ENCODE data around the gene CORO2B.

CORO2B gene

GRCh38 chr15:68626283-68626682, 47.5 kb downstream of the CORO2B start:
- no peak for DNase-seq (ENCODE audit: low read depth in 3 of 3)

- no peak for DNase-seq (ENCODE audit: low read depth in 3 of 3)
Measured at GRCh38 chr15:68626739-68627138, 47.9 kb downstream of the CORO2B start.

DNA sequence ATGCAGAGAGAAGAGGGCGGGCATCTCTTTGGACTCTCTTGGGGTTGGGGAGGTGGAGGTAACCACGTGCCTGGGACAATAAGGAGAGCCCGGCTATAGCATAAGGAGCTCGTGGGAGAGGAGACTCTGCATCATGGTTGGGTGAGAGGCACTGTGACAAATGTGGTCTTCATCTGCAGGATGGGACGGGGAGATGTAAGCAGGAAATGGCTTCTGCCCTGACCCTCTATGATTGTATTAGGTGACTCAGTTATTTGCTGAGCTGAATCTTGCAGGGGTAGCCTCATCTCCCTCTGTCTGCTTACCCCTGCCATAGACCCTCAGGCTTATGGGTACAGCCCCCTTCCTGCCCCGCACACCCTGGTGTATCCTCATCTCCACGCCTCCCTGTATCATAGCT, 48.7 kb downstream of the CORO2B start:
- DNase-seq (ENCODE audit: low read depth in 3 of 3) = no peak

- DNase-seq (ENCODE audit: low read depth in 3 of 3) = no peak
Measured at GRCh38 chr15:68627995-68628394, 49.2 kb downstream of the CORO2B start.

DNA sequence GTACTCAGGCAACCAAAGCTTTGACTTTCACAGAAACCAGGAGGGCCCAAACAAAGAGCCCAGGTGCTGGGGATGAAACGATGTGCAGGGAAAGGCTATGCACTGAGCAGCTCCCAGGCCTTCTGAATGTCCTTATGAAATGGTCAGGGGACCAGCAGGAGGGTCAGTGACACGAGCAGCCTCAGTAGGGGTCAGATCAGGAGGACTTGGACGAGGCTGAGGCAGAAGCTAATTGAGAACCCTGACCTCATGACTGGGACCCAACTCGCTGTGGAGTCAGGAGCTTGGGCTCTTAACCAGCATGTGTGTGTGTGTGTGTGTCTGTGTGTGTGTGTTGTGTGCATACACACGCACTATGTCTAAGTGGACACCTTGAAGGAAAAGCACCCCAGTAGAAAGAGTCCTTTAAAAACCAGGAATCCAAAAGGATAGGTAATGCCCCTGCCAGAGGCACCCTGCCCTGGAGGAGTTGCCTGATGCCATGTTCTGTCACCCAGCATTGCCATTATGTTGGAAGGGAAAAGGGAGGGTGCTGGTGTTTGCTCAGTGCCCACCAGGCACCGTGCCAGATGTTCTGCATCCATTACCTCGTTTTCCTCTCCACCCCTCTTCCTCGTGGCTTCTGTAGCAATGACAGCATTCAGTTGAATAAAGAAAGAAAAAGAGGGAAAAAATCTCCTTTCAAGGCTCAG, 50.9 kb downstream of the CORO2B start:
- DNase-seq (ENCODE audit: low read depth in 3 of 3) = no peak

- no peak for DNase-seq (ENCODE audit: low read depth in 3 of 3)
Measured at GRCh38 chr15:68630211-68630555, 51.4 kb downstream of the CORO2B start.

DNA sequence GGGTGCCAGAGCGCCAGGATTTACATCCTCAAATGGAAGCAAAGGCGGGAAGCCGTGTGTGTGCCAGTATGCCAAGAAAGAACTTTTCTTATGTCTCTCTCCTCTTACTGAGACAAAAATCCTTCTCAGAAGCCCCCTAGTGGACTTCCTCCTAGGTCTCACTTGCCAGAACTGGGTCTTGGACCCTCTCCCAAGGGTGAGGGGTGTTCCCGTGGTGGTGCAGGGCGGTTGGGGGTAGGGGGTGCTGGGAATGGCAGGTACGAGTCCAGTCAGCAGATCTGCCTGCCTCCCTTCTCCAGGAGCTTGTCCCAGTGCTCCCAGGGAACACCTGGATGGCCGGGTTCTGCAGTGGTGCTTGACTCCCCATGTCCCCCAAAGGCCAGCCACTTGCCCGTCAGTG, 52.0 kb downstream of the CORO2B start:
- no peak for DNase-seq (ENCODE audit: low read depth in 3 of 3)

DNA sequence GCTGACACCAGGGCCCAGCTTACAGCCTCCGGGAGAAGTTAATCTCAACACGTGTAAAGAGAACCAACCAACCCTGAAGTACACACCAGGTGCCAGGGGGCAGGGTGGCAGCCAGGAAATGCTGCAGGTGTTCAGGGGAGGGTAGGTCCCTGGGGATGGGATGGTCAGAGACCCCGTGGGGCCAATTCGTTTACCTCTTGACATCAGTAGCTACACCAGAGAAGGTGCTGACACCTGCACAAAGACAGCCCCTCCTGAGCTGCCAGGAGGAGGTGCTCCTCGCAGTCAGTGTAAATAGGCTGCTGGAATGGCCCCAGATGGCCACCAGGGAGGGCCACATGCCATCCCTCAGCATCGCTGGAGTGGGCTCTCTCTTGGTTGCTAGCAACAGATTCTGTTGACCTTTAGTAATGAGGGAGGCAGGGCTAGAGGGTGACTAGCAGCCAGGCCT, 52.8 kb downstream of the CORO2B start:
- DNase-seq (ENCODE audit: low read depth in 3 of 3) = no peak

- DNase-seq (ENCODE audit: low read depth in 3 of 3) = no peak
Measured at GRCh38 chr15:68632101-68632500, 53.3 kb downstream of the CORO2B start.

- DNase-seq (ENCODE audit: low read depth in 3 of 3) = no peak
Measured at GRCh38 chr15:68633231-68634121, 54.7 kb downstream of the CORO2B start.

- no peak for DNase-seq (ENCODE audit: low read depth in 3 of 3)
Measured at GRCh38 chr15:68634122-68634482, 55.3 kb downstream of the CORO2B start.

DNA sequence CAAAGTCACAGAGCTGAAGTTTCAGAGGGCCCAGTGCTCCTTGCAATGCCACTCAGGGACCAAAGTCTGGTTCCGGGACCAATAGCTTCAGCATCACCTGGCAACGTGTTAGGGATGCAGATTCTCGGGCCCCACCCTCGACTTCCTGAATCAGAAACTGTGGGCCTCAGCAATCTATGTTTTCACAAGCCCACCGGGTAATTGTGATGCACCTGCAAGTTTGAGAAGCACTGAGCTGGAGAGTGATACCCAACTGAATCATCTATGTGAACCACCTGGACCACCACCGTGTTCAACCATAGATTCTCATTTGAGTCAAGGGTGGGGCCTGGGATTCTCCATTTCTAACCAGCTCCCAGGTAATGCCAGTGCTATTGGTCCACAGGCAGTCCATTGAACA, 55.7 kb downstream of the CORO2B start:
- no peak for DNase-seq (ENCODE audit: low read depth in 3 of 3)

GRCh38 chr15:68635141-68635540, 56.3 kb downstream of the CORO2B start:
- no peak for DNase-seq (ENCODE audit: low read depth in 3 of 3)

- no peak for DNase-seq (ENCODE audit: low read depth in 3 of 3)
Measured at GRCh38 chr15:68636256-68636655, 57.5 kb downstream of the CORO2B start.

GRCh38 chr15:68637767-68638404, 59.1 kb downstream of the CORO2B start:
- no peak for DNase-seq (ENCODE audit: low read depth in 3 of 3)

GRCh38 chr15:68638953-68639515, 60.2 kb downstream of the CORO2B start:
- no peak for DNase-seq (ENCODE audit: low read depth in 3 of 3)

DNA sequence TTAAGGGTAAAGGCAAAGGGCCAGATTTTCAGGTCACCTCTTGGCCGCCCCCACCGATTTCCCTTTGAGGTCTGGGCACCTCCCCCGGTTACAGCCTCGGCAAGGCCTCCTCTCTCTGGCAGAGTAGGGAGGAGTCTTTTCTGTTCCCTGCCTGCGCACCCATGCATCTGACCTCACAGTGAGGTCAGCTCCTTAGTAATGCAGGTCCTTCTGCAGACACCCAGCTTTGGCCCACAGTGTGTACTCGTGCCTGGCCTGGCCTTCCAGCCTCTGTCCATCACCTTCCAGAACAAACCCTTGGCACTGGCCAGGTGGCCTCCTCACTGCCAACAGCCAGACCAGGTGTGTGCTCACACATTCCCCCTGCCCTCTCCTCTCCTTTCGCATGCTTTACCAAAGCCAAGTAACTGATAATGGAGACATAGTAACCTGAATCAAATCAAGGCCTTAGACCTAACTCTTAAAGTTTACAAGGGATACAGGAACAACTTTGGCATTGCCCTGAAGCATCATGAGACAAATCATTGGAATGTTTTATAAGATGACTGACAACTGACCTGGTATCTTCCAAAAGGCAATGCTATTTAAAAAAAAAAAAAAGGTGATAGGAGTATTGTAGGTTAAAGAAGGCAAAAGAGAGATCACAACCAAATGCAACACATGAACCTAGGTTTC, 61.3 kb downstream of the CORO2B start:
- DNase-seq (ENCODE audit: low read depth in 3 of 3) = no peak

GRCh38 chr15:68640791-68641331, 62.1 kb downstream of the CORO2B start:
- DNase-seq (ENCODE audit: low read depth in 3 of 3) = no peak

- no peak for DNase-seq (ENCODE audit: low read depth in 3 of 3)
Measured at GRCh38 chr15:68641376-68641775, 62.6 kb downstream of the CORO2B start.

- DNase-seq (ENCODE audit: low read depth in 3 of 3) = no peak
Measured at GRCh38 chr15:68642491-68642845, 63.7 kb downstream of the CORO2B start.

GRCh38 chr15:68643216-68643830, 64.5 kb downstream of the CORO2B start:
- DNase-seq (ENCODE audit: low read depth in 3 of 3) = no peak
